Measurements from ENCODE around the gene GLTP. TPM values are rescaled to one million over a fixed set of nuclear protein-coding genes. Genes with fewer than 3 reads are reported as not detected.

Gene GLTP
- total and polyA plus RNA-seq, 4 donors = 8.5 to 12.8 (median 8.7) TPM

GRCh38 chr12:109912855-109913321 lies 32.5 kb upstream of the GLTP start:
- H3K4me1 ChIP-seq (ENCODE audit: control insufficient read depth in 4 of 4, insufficient read depth in 4 of 4, low read length in 3 of 4) = peaks cover 4 to 12% (median 9%) of the 10 kb centered on the region in 4 donors
- WGBS = 85% methylated on average over 12 of the region's 12 CpGs
- no peaks in the 10 kb centered on the region for H3K27me3 ChIP-seq (ENCODE audit: control insufficient read depth in 4 of 4, insufficient read depth in 4 of 4, low read length in 3 of 4)
- H3K27ac ChIP-seq (ENCODE audit: low read depth in 1 of 2, low read length in 2 of 2) = no peak overlapping the region
- peaks cover 4 to 47% (median 32%) of the 10 kb centered on the region in 4 donors for H3K36me3 ChIP-seq (ENCODE audit: control insufficient read depth in 4 of 4, insufficient read depth in 3 of 4, low read depth in 1 of 4, low read length in 3 of 4)
- no peak for DNase-seq (ENCODE audit: low spot score)
- no peaks in the 10 kb centered on the region for H3K9me3 ChIP-seq (ENCODE audit: control insufficient read depth in 4 of 4, low read length in 3 of 4)
- TF ChIP-seq JUND (IDR thresholded peaks at IDR 0.05) = no peak
- TF ChIP-seq NR2F2 (IDR thresholded peaks at IDR 0.05) = no peak
- no peak for TF ChIP-seq HNF4G (IDR thresholded peaks at IDR 0.05)
- TF ChIP-seq CTCF (IDR thresholded peaks at IDR 0.05; ENCODE audit: low read depth, low read length, missing input control) = no peak
- no peak for TF ChIP-seq GABPA (IDR thresholded peaks at IDR 0.05 in 1 of 2, conservative IDR thresholded peaks at IDR 0.05 in 1 of 2)
- TF ChIP-seq FOXA2 (IDR thresholded peaks at IDR 0.05) = no peak
- no peak for TF ChIP-seq REST (IDR thresholded peaks at IDR 0.05)
- no peak for TF ChIP-seq HNF4A (conservative IDR thresholded peaks at IDR 0.05)
- TF ChIP-seq TAF1 (conservative IDR thresholded peaks at IDR 0.05) = no peak
- TF ChIP-seq SP1 (IDR thresholded peaks at IDR 0.05) = no peak
- TF ChIP-seq YY1 (IDR thresholded peaks at IDR 0.05) = no peak
- no peak for TF ChIP-seq ATF3 (IDR thresholded peaks at IDR 0.05)
- no peak overlapping the region for H3K9ac ChIP-seq (ENCODE audit: low read depth in 1 of 2, low read length in 2 of 2)
- no peak overlapping the region for H3K4me3 ChIP-seq (ENCODE audit: low read depth in 1 of 3, low read length in 3 of 3)

- peaks cover 9 to 48% (median 27%) of the 10 kb centered on the region in 4 donors for H3K36me3 ChIP-seq (ENCODE audit: control insufficient read depth in 4 of 4, insufficient read depth in 3 of 4, low read depth in 1 of 4, low read length in 3 of 4)
- H3K4me1 ChIP-seq (ENCODE audit: control insufficient read depth in 4 of 4, insufficient read depth in 4 of 4, low read length in 3 of 4) = peaks cover 4 to 12% (median 9%) of the 10 kb centered on the region in 4 donors
- H3K27me3 ChIP-seq (ENCODE audit: control insufficient read depth in 4 of 4, insufficient read depth in 4 of 4, low read length in 3 of 4) = no peaks in the 10 kb centered on the region
- no peaks in the 10 kb centered on the region for H3K9me3 ChIP-seq (ENCODE audit: control insufficient read depth in 4 of 4, low read length in 3 of 4)
- 69% methylated on average over 12 of the region's 12 CpGs for WGBS
- DNase-seq (ENCODE audit: low spot score) = no peak
- H3K27ac ChIP-seq (ENCODE audit: low read depth in 1 of 2, low read length in 2 of 2) = no peak overlapping the region
- no peak overlapping the region for H3K9ac ChIP-seq (ENCODE audit: low read depth in 1 of 2, low read length in 2 of 2)
- no peak overlapping the region for H3K4me3 ChIP-seq (ENCODE audit: low read depth in 1 of 3, low read length in 3 of 3)
- TF ChIP-seq RAD21 (IDR thresholded peaks at IDR 0.05) (peak in 1 of 2 donors; percentile 11), MAX (IDR thresholded peaks at IDR 0.05) (no peak), RXRA (IDR thresholded peaks at IDR 0.05) (peak in 1 of 2 donors; percentile 14), ZBTB33 (IDR thresholded peaks at IDR 0.05) (no peak), CTCF (IDR thresholded peaks at IDR 0.05; ENCODE audit: low read depth, low read length, missing input control) (peak; percentile 11), GABPA (IDR thresholded peaks at IDR 0.05 in 1 of 2, conservative IDR thresholded peaks at IDR 0.05 in 1 of 2) (no peak)
Observed at GRCh38 chr12:109910969-109911348, 30.6 kb upstream of the GLTP start.
